ENCODE data around the gene RFTN1. TPM values are rescaled to one million over a fixed set of nuclear protein-coding genes. Genes with fewer than 3 reads are reported as not detected.

The RFTN1 gene
- total RNA-seq, 2 donors from 2014 or later, result 128 to 132 TPM

DNA sequence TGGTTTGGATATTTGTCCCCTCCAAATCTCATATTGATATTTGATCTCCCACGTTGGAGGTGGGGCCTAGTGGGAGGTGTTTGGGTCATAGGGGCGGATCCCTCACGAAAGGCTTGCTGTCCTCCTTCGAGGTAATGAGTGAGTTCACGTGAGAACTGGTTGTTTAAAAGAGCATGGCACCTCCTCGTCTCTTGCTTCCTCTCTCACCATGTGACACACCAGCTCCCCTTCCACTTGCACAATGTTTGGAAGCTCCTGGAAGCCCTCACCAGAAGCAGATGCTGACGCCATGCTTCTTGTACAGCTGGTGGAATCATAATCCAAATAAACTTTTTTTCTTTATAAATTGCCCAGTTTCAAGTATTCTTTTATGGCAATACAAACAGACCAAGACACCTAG is 38.6 kb downstream of the RFTN1 start:
- Mint-ChIP-seq H3K27me3 (ENCODE audit: low read depth) (no peaks in the 10 kb centered on the region), H3K9me3 (peaks cover 0 to 3% of the 10 kb centered on the region in 2 donors)
- ATAC-seq (replicated peaks in 1 of 2), result no peak

DNA sequence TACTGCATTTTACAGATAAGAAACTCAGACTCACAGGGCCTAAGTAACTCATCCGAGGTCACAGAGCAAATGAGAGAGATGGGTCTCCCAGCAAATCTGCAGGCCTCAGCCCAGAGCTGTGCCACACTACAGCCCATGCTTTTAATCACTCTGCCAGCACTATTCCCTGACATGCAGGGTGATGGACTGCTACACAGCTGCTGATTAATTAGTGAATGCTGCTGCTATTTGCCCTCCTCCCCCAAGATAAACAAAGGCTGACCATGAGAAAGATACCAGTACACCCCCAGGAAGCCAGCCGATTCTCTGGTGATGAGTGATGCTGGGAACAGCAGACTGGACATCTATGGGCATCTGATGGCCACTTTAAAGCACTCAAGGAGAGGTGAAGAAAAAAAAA is 39.3 kb downstream of the RFTN1 start:
- H3K9me3 Mint-ChIP-seq, result peaks cover 0 to 3% of the 10 kb centered on the region in 2 donors
- H3K4me1 Mint-ChIP-seq (ENCODE audit: low read depth), result peaks cover 55% of the 10 kb centered on the region
- DNase-seq (no peak), ATAC-seq (replicated peaks in 1 of 2) (no peak)
- no peak overlapping the region for H3K4me3 Mint-ChIP-seq
- H3K36me3 Mint-ChIP-seq (ENCODE audit: insufficient read depth in 2 of 2), result peaks cover 25 to 54% of the 10 kb centered on the region in 2 donors
- H3K27ac Mint-ChIP-seq, result no peak overlapping the region
- H3K27me3 Mint-ChIP-seq (ENCODE audit: low read depth), result no peaks in the 10 kb centered on the region

More for the DNA sequence above, 38.6 kb downstream of the RFTN1 start:
- DNase-seq, result no peak
- Mint-ChIP-seq H3K27ac (no peak overlapping the region), H3K4me1 (ENCODE audit: low read depth) (peaks cover 48% of the 10 kb centered on the region), H3K36me3 (ENCODE audit: insufficient read depth in 2 of 2) (peaks cover 29 to 55% of the 10 kb centered on the region in 2 donors), H3K4me3 (no peak overlapping the region)

DNA sequence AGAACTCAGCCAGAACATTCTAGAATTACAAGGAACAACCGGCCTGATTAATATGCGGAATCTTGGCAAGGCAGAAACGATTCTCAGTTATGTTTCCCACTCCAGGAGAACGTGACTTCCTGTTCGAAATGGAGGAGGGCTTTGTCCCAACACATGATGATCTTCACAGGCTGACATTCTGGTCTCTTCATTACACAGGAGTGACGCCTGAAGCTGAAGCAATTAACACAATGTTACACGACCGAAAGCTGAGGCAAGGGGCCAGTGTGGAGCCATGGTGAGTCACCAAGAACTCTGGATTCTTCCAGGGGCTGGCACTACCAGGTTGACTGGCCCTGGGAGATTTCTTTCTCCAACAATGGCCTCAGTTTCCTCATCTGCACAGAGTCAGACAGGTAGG is 40.9 kb downstream of the RFTN1 start:
- DNase-seq (no peak), ATAC-seq (replicated peaks in 1 of 2) (no peak)
- no peaks in the 10 kb centered on the region for H3K27me3 Mint-ChIP-seq (ENCODE audit: low read depth)
- H3K9me3 Mint-ChIP-seq, result peaks cover 0 to 3% of the 10 kb centered on the region in 2 donors
- H3K36me3 Mint-ChIP-seq (ENCODE audit: insufficient read depth in 2 of 2), result peaks cover 22 to 48% of the 10 kb centered on the region in 2 donors
- H3K4me1 Mint-ChIP-seq (ENCODE audit: low read depth), result peaks cover 58% of the 10 kb centered on the region
- H3K27ac Mint-ChIP-seq, result no peak overlapping the region
- no peak overlapping the region for H3K4me3 Mint-ChIP-seq

DNA sequence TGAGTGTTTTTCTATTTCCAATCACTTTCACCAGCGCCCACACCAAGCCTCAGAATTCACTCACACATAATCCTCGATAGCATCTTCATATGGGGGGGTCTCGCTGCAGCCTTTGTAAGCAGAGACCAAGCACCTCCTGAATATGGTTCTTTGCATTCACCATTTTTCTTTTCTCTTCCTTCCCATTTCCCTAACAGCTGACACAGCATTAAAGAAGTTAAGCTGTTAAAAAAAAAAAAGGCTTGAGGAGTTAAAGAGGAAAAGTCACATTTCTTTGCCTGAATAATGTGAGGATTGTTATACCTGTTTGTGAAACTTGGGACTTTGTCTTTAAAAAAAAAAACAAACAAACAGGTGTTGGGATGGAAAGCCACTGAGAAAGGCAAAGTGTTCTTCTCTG is 41.6 kb downstream of the RFTN1 start:
- H3K4me3 Mint-ChIP-seq, result no peak overlapping the region
- no peaks in the 10 kb centered on the region for H3K27me3 Mint-ChIP-seq (ENCODE audit: low read depth)
- H3K36me3 Mint-ChIP-seq (ENCODE audit: insufficient read depth in 2 of 2), result peaks cover 24 to 47% of the 10 kb centered on the region in 2 donors
- DNase-seq (no peak), ATAC-seq (replicated peaks in 1 of 2) (no peak)
- H3K9me3 Mint-ChIP-seq, result peaks cover 0 to 2% of the 10 kb centered on the region in 2 donors
- peaks cover 58% of the 10 kb centered on the region for H3K4me1 Mint-ChIP-seq (ENCODE audit: low read depth)
- H3K27ac Mint-ChIP-seq, result no peak overlapping the region

DNA sequence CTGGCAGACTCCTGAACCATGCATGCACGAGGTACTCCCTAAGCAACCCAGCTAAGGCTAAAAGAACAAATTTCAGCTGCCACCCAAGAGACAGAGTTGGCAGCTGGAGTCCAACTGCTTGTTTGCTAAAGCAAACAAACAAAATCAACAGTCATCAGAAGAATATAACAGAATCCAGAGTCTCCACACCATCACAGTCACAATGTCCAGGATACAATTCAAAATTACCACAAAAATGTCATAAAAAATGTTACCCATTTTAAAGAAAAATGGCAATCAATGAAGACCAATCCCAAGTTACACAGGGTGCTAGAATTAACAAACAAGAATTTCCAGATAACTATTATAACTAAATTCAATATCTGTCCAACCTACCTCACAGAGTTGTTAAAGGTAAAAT is 42.9 kb downstream of the RFTN1 start:
- Mint-ChIP-seq H3K27me3 (ENCODE audit: low read depth) (no peaks in the 10 kb centered on the region), H3K4me1 (ENCODE audit: low read depth) (peaks cover 51% of the 10 kb centered on the region), H3K9me3 (peaks cover 0 to 2% of the 10 kb centered on the region in 2 donors), H3K27ac (no peak overlapping the region), H3K4me3 (no peak overlapping the region), H3K36me3 (ENCODE audit: insufficient read depth in 2 of 2) (peaks cover 23 to 48% of the 10 kb centered on the region in 2 donors)
- DNase-seq (no peak), ATAC-seq (replicated peaks in 1 of 2) (no peak)

DNA sequence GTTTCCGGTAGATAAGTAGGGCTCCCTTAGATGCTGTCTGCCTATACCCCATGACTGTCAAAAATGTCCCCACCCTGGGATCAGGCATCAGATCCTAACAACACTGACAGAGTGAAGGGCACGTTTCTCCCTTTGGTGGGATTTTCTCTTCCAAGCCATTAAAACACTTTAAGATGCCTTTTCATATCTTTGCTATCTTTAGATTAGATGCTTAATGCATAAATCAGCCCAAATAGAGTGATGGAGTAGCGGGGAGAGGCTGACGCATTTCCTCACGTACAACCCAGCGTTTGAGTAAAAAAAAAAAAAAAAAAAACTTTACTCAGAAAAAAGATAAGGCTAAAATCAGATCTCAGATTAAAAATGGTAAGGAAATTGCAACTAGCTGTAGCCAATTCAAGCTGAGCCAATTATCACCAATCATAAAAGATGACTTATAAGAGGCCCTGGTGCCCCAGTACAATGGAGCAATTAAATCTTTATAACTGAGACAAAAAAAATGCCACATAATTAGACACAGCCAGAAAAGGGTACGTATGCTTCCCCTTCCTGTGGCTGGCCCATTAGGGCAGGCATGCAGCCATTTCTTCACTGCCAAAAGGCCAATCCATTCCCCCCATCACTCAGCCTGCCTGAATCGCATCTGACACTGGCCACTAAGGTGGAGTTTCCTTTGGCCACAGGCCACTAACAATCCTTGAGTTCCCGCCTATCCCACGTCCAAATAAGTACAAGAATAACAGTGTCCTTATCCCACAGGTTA is 45.0 kb downstream of the RFTN1 start:
- peaks cover 0 to 2% of the 10 kb centered on the region in 2 donors for H3K9me3 Mint-ChIP-seq
- peaks cover 62% of the 10 kb centered on the region for H3K4me1 Mint-ChIP-seq (ENCODE audit: low read depth)
- peaks cover 23 to 60% of the 10 kb centered on the region in 2 donors for H3K36me3 Mint-ChIP-seq (ENCODE audit: insufficient read depth in 2 of 2)
- DNase-seq (no peak), ATAC-seq (replicated peaks in 1 of 2) (peak; percentile 44 to 51)
- peak overlapping the region; percentile 65 to 76 for H3K4me3 Mint-ChIP-seq
- H3K27me3 Mint-ChIP-seq (ENCODE audit: low read depth), result no peaks in the 10 kb centered on the region
- H3K27ac Mint-ChIP-seq, result peak overlapping the region; percentile 61

DNA sequence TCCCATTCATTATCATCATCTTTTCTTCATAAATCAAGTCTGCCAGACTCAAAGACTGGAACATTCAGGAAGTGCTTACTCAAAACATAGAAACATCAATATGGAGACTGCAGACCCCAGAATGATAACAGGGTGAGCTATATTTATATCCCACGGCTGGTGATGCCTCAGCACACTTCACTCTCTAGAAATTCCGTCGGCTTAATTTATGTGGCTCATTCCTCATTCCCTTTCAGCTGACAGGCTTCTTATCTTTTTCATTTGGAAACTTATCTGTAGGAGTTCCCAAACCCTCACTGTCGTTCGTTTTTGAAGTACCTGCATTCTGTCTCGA is 45.5 kb downstream of the RFTN1 start:
- H3K27me3 Mint-ChIP-seq (ENCODE audit: low read depth), result no peaks in the 10 kb centered on the region
- H3K4me1 Mint-ChIP-seq (ENCODE audit: low read depth), result peaks cover 68% of the 10 kb centered on the region
- H3K9me3 Mint-ChIP-seq, result peaks cover 0 to 2% of the 10 kb centered on the region in 2 donors
- H3K27ac Mint-ChIP-seq, result peak overlapping the region; percentile 61
- ATAC-seq (replicated peaks in 1 of 2) (peak; percentile 18 to 39), DNase-seq (no peak)
- H3K4me3 Mint-ChIP-seq, result peak overlapping the region; percentile 65 to 76
- H3K36me3 Mint-ChIP-seq (ENCODE audit: insufficient read depth in 2 of 2), result peaks cover 22 to 59% of the 10 kb centered on the region in 2 donors

DNA sequence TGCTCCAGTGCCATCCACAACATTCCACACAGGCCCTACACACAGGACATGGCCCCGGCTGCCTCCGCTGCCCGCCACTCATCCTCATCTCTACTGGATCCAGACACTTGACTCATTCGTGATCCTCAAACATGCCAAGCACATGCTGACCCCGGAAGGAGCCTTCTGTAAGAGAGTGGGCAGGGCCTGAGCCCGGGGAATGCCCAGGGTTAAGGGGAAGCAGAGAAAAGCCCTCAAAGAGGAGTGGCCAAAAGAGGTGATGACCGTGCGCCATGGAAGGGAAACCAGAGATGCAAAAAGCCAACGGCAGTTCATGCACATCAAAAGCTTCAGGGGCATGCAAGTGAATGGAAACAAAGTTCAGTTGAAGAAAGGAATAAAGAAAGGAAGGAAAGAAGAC is 46.1 kb downstream of the RFTN1 start:
- Mint-ChIP-seq H3K4me3 (peak overlapping the region; percentile 65 to 76), H3K36me3 (ENCODE audit: insufficient read depth in 2 of 2) (peaks cover 21 to 55% of the 10 kb centered on the region in 2 donors), H3K27me3 (ENCODE audit: low read depth) (no peaks in the 10 kb centered on the region), H3K27ac (peak overlapping the region; percentile 61), H3K9me3 (peaks cover 0 to 2% of the 10 kb centered on the region in 2 donors), H3K4me1 (ENCODE audit: low read depth) (peaks cover 73% of the 10 kb centered on the region)
- DNase-seq, result peak; percentile 42 to 52
- ATAC-seq (replicated peaks in 1 of 2), result peak; percentile 73 to 82

DNA sequence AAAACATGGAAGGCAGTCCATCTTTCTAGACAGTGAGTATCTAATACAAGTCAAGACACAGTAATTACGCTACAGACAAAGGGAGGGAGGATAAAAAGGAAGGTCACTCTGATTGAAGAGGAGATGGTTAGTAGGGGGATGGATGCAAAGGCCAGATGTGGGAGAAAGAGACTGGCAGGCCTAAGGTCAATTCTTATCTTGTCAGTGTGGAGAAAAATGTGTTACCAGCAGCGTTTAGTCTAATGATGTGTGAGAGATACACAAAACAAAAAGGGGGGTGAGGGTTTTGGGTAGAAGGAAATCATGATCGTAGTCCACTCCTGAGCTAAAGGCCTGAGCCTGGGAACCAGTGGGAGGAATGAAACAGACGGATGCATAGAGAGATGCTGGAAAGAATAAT is 46.7 kb downstream of the RFTN1 start:
- no peak overlapping the region for H3K27ac Mint-ChIP-seq
- ATAC-seq (replicated peaks in 1 of 2) (no peak), DNase-seq (no peak)
- no peaks in the 10 kb centered on the region for H3K27me3 Mint-ChIP-seq (ENCODE audit: low read depth)
- peaks cover 77% of the 10 kb centered on the region for H3K4me1 Mint-ChIP-seq (ENCODE audit: low read depth)
- H3K4me3 Mint-ChIP-seq, result peak overlapping the region in 1 of 2 donors; percentile 45
- peaks cover 0 to 2% of the 10 kb centered on the region in 2 donors for H3K9me3 Mint-ChIP-seq
- peaks cover 20 to 51% of the 10 kb centered on the region in 2 donors for H3K36me3 Mint-ChIP-seq (ENCODE audit: insufficient read depth in 2 of 2)

DNA sequence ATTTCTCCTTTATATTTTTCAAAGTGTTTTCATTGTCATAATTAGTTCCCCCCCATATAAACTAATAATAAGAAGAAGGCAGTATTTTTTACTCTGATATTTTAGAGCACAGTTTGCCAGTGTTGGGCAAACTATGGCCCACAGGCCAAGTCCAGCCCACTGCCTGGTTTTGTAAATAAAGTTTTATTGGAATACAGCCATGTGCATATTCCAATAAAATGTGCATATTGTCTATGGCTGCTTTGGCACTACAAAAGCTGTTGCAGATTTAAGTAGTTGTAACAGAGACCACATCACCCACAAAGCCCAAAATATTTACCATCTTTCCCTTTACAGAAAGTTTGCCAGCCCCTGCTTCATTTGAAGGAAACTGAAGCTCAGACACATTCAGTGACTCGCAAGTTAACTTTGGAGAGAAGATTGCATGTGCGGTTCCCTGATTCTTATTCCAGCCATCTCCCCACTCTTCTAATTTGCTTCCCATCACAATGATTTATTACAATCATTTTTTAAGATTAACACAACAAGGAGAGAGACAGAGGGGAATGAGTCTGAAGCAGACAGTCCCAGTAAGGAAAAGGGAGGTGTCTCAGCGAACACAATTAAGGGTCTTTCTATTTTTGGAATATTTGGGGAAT is 48.9 kb downstream of the RFTN1 start:
- H3K36me3 Mint-ChIP-seq (ENCODE audit: insufficient read depth in 2 of 2), result peaks cover 11 to 36% of the 10 kb centered on the region in 2 donors
- H3K27ac Mint-ChIP-seq, result peak overlapping the region; percentile 47
- H3K9me3 Mint-ChIP-seq, result peaks cover 0 to 2% of the 10 kb centered on the region in 2 donors
- H3K27me3 Mint-ChIP-seq (ENCODE audit: low read depth), result no peaks in the 10 kb centered on the region
- H3K4me1 Mint-ChIP-seq (ENCODE audit: low read depth), result peaks cover 67% of the 10 kb centered on the region
- peak overlapping the region; percentile 6 to 14 for H3K4me3 Mint-ChIP-seq
- DNase-seq, result no peak
- no peak for ATAC-seq (replicated peaks in 1 of 2)

DNA sequence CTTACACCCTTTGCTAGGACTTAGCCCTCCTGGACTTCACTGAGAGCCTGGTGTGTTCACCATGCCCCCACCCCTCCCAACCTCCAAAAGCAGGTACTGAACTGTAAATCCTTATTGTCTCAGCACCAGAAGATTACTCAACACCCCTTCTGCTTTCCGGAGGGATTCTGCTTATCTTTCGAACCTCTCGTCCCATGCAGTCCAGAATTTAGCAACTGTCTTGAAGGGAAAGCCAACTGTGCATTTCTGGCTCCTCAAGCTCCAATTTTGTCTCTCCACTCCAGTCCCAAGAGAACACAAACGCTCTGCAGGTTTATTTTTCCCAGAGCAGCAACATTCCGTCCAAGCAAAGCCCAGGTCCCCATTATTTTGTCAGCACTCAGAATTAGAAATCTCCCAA is 49.6 kb downstream of the RFTN1 start:
- DNase-seq (no peak), ATAC-seq (replicated peaks in 1 of 2) (no peak)
- no peaks in the 10 kb centered on the region for H3K27me3 Mint-ChIP-seq (ENCODE audit: low read depth)
- H3K9me3 Mint-ChIP-seq, result peaks cover 0 to 2% of the 10 kb centered on the region in 2 donors
- H3K27ac Mint-ChIP-seq, result no peak overlapping the region
- peaks cover 11 to 33% of the 10 kb centered on the region in 2 donors for H3K36me3 Mint-ChIP-seq (ENCODE audit: insufficient read depth in 2 of 2)
- H3K4me1 Mint-ChIP-seq (ENCODE audit: low read depth), result peaks cover 60% of the 10 kb centered on the region
- H3K4me3 Mint-ChIP-seq, result peak overlapping the region in 1 of 2 donors; percentile 6

DNA sequence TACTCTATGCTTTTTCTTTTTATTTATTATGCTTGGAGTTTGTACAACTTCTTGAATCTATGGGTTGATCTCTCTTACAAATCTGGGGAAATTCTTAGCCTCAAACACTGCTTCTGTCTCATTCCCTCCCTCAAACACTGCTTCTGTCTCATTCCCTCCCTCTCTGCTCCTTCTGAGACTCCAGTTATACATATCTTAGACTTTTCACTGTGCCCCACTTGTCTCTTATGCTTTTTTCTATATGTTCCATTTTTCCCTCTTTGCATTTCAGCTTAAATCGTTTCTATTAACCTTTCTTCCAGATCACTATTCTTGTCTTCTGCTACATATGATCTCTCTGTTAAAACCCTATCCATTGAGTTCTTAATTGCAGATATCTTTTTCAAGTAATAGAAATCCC is 50.4 kb downstream of the RFTN1 start:
- Mint-ChIP-seq H3K27ac (no peak overlapping the region), H3K27me3 (ENCODE audit: low read depth) (no peaks in the 10 kb centered on the region), H3K4me1 (ENCODE audit: low read depth) (peaks cover 58% of the 10 kb centered on the region), H3K36me3 (ENCODE audit: insufficient read depth in 2 of 2) (peaks cover 11 to 35% of the 10 kb centered on the region in 2 donors), H3K9me3 (peaks cover 0 to 2% of the 10 kb centered on the region in 2 donors), H3K4me3 (peak overlapping the region; percentile 24 to 29)
- ATAC-seq (replicated peaks in 1 of 2) (peak in 1 of 2 donors; percentile 23), DNase-seq (no peak)

DNA sequence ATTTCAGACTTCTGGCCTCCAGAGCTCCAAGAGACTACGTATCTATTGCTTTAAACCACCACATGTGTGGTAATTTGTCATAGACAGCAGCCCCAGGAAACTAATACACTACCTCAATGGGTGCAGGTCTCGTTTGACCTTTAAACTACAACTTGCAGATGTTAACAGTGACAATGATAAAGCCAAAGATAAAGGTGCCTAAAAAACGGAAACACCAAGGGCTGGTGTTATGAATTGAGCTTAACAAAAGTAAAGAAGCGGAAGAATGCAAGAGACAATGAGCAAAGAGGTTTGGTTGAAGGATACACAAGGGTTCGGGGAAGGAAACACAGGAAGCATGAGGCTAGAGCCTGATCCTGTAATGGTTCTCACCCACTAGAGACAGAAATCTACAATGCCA is 50.8 kb downstream of the RFTN1 start:
- no peak for DNase-seq
- H3K27ac Mint-ChIP-seq, result peak overlapping the region; percentile 29
- no peaks in the 10 kb centered on the region for H3K27me3 Mint-ChIP-seq (ENCODE audit: low read depth)
- ATAC-seq (replicated peaks in 1 of 2), result peak; percentile 78 to 80
- peaks cover 11 to 37% of the 10 kb centered on the region in 2 donors for H3K36me3 Mint-ChIP-seq (ENCODE audit: insufficient read depth in 2 of 2)
- H3K9me3 Mint-ChIP-seq, result peaks cover 0 to 2% of the 10 kb centered on the region in 2 donors
- peak overlapping the region; percentile 13 to 24 for H3K4me3 Mint-ChIP-seq
- peaks cover 58% of the 10 kb centered on the region for H3K4me1 Mint-ChIP-seq (ENCODE audit: low read depth)

All from activated T-cell treated with anti-CD3 and anti-CD28 coated beads, Interleukin-2, amount 50 U/mL, for 72 hours (primary cell).